ENCODE measurements around the gene MT1X.
A peak's percentile ranks its signal among the peaks of the same experiment; 100 is the strongest.
"Not testable (repeated sequence)": the region's sequence is repeated elsewhere in the genome, so short reads cannot be mapped to it uniquely, and the experiment has no call there.

The MT1X gene

GRCh38 chr16:56701534-56701933 lies 19.3 kb downstream of the MT1X start:
- peak overlapping the region; percentile 63 for H3K27ac Mint-ChIP-seq
- H3K9me3 Mint-ChIP-seq, result no peaks in the 10 kb centered on the region
- no peaks in the 10 kb centered on the region for H3K27me3 Mint-ChIP-seq

GRCh38 chr16:56702836-56703235 lies 20.6 kb downstream of the MT1X start:
- Mint-ChIP-seq H3K36me3 (ENCODE audit: low read depth) (no peaks in the 10 kb centered on the region), H3K9me3 (no peaks in the 10 kb centered on the region), H3K27me3 (no peaks in the 10 kb centered on the region), H3K4me3 (no peak overlapping the region), H3K27ac (no peak overlapping the region), H3K4me1 (ENCODE audit: low read depth) (peaks cover 17% of the 10 kb centered on the region)
- no peak for DNase-seq

More at GRCh38 chr16:56701534-56701933, 19.3 kb downstream of the MT1X start:
- H3K4me3 Mint-ChIP-seq, result no peak overlapping the region
- no peak for DNase-seq
- no peaks in the 10 kb centered on the region for H3K36me3 Mint-ChIP-seq (ENCODE audit: low read depth)
- H3K4me1 Mint-ChIP-seq (ENCODE audit: low read depth), result peaks cover 15% of the 10 kb centered on the region

- Mint-ChIP-seq H3K9me3 (no peaks in the 10 kb centered on the region), H3K4me3 (peak overlapping the region; percentile 51), H3K4me1 (ENCODE audit: low read depth) (peaks cover 37% of the 10 kb centered on the region), H3K27ac (peak overlapping the region; percentile 90), H3K36me3 (ENCODE audit: low read depth) (no peaks in the 10 kb centered on the region), H3K27me3 (no peaks in the 10 kb centered on the region)
- DNase-seq, result peak; percentile 47
Measured at GRCh38 chr16:56708525-56709442, 26.5 kb downstream of the MT1X start.

GRCh38 chr16:56709443-56710040 lies 27.3 kb downstream of the MT1X start:
- DNase-seq, result no peak
- peak overlapping the region; percentile 51 for H3K4me3 Mint-ChIP-seq
- H3K36me3 Mint-ChIP-seq (ENCODE audit: low read depth), result no peaks in the 10 kb centered on the region
- H3K27ac Mint-ChIP-seq, result peak overlapping the region; percentile 90
- no peaks in the 10 kb centered on the region for H3K27me3 Mint-ChIP-seq
- peaks cover 37% of the 10 kb centered on the region for H3K4me1 Mint-ChIP-seq (ENCODE audit: low read depth)
- no peaks in the 10 kb centered on the region for H3K9me3 Mint-ChIP-seq

GRCh38 chr16:56710181-56710737 lies 28.0 kb downstream of the MT1X start:
- Mint-ChIP-seq H3K27ac (peak overlapping the region; percentile 90), H3K4me1 (ENCODE audit: low read depth) (peaks cover 37% of the 10 kb centered on the region), H3K9me3 (no peaks in the 10 kb centered on the region), H3K27me3 (no peaks in the 10 kb centered on the region), H3K36me3 (ENCODE audit: low read depth) (no peaks in the 10 kb centered on the region), H3K4me3 (no peak overlapping the region)
- no peak for DNase-seq

- Mint-ChIP-seq H3K4me3 (no peak overlapping the region), H3K4me1 (ENCODE audit: low read depth) (peaks cover 34% of the 10 kb centered on the region), H3K9me3 (no peaks in the 10 kb centered on the region), H3K36me3 (ENCODE audit: low read depth) (no peaks in the 10 kb centered on the region), H3K27ac (no peak overlapping the region), H3K27me3 (no peaks in the 10 kb centered on the region)
- no peak for DNase-seq
Measured at GRCh38 chr16:56711862-56712261, 29.6 kb downstream of the MT1X start.

DNA sequence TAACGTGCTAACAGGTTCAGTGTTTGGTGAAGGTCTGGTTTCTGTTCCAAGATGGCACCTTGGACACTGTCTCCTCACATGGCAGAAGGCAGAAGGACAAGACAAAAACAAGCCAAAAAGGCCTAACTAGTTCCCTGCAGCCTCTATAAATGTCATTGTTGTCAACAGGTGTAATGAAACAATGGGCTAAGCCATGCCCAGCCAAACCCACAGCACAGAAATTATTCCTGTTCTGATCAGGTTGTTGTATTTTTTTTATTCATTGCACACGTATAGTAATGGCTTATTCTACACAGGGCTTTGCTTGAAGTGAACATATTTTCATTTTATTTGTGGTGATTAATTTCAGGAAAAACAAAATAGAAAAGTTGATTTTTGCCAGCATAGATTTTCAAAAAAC lies 31.5 kb downstream of the MT1X start:
- H3K36me3 Mint-ChIP-seq (ENCODE audit: low read depth), result no peaks in the 10 kb centered on the region
- H3K9me3 Mint-ChIP-seq, result no peaks in the 10 kb centered on the region
- no peaks in the 10 kb centered on the region for H3K27me3 Mint-ChIP-seq
- H3K4me3 Mint-ChIP-seq, result no peak overlapping the region
- peaks cover 25% of the 10 kb centered on the region for H3K4me1 Mint-ChIP-seq (ENCODE audit: low read depth)
- H3K27ac Mint-ChIP-seq, result no peak overlapping the region
- no peak for DNase-seq

DNA sequence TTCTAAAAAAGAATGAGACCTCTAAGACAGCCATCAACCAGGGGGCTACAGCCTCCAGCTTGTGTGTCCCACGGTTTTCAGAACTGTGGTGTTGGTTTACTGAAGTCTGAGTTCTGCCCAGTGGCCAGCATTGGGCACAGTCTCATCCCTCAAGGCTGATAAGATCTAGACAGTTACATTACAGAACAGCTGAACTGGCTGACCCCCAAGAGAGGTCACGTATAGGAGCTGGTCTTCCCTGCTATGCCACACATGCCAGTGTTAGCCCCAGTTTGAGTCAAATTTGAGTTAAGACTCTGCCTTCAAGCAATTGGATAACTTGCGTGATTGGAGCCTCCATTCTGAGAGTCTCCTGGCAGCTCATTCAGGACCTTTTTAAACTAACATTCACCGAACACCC lies 32.9 kb downstream of the MT1X start:
- H3K4me1 Mint-ChIP-seq (ENCODE audit: low read depth), result peaks cover 11% of the 10 kb centered on the region
- no peaks in the 10 kb centered on the region for H3K9me3 Mint-ChIP-seq
- H3K27ac Mint-ChIP-seq, result no peak overlapping the region
- H3K4me3 Mint-ChIP-seq, result no peak overlapping the region
- H3K27me3 Mint-ChIP-seq, result no peaks in the 10 kb centered on the region
- no peak for DNase-seq
- H3K36me3 Mint-ChIP-seq (ENCODE audit: low read depth), result no peaks in the 10 kb centered on the region

DNA sequence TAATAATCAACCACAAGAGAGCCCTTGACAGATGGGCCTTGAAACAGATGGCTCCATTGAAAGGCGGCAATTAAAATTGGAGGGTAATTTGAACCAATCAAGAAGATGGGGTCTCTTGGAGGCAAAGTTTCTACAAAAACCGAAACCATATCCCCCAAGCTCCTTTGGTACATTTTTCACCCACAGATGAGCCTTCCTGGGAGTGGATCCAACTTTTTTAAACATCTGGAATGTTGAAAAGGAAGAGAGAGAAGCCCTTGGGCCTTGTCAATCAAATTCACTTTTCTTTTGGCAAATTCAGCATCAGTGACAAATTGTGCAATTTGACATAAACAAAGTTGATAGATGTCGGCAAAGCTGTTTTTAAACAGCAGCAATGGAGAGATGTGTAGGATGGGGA lies 34.5 kb downstream of the MT1X start:
- H3K4me1 Mint-ChIP-seq (ENCODE audit: low read depth), result no peaks in the 10 kb centered on the region

GRCh38 chr16:56717532-56717931 lies 35.3 kb downstream of the MT1X start:
- not testable (repeated sequence) for H3K27ac Mint-ChIP-seq; H3K36me3 Mint-ChIP-seq (ENCODE audit: low read depth); H3K27me3 Mint-ChIP-seq; H3K4me3 Mint-ChIP-seq; H3K9me3 Mint-ChIP-seq; DNase-seq; H3K4me1 Mint-ChIP-seq (ENCODE audit: low read depth)

More for the DNA sequence above, 34.5 kb downstream of the MT1X start:
- Mint-ChIP-seq H3K9me3 (no peaks in the 10 kb centered on the region), H3K4me3 (no peak overlapping the region), H3K36me3 (ENCODE audit: low read depth) (no peaks in the 10 kb centered on the region), H3K27me3 (no peaks in the 10 kb centered on the region), H3K27ac (no peak overlapping the region)
- DNase-seq, result no peak

GRCh38 chr16:56722200-56722842 lies 40.1 kb downstream of the MT1X start:
- H3K4me1 Mint-ChIP-seq (ENCODE audit: low read depth), result peaks cover 11% of the 10 kb centered on the region
- H3K36me3 Mint-ChIP-seq (ENCODE audit: low read depth), result no peaks in the 10 kb centered on the region
- no peak overlapping the region for H3K27ac Mint-ChIP-seq
- H3K9me3 Mint-ChIP-seq, result no peaks in the 10 kb centered on the region
- DNase-seq, result no peak
- H3K4me3 Mint-ChIP-seq, result no peak overlapping the region
- no peaks in the 10 kb centered on the region for H3K27me3 Mint-ChIP-seq

DNA sequence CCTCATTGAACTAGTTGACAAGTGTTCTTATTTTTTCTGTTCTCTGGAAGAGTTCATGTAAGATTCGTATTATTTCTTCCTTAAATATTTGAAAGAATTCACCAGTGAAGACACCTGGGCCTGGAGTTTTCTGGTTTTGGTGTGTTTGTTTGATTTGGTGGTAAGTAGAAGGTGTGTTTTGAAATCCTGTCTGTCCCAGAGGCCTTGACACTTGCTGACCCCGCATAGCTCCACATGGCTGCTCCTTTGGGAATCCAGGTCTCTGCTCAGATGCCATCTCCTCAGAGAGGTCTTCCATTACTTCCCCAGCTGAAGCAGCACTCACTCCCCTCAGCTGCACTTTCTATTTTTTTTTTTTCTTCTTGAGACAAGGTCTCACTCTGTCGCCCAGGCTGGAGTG lies 41.9 kb downstream of the MT1X start:
- H3K9me3 Mint-ChIP-seq, result no peaks in the 10 kb centered on the region
- no peaks in the 10 kb centered on the region for H3K27me3 Mint-ChIP-seq
- H3K4me1 Mint-ChIP-seq (ENCODE audit: low read depth), result peaks cover 23% of the 10 kb centered on the region
- no peak overlapping the region for H3K4me3 Mint-ChIP-seq
- DNase-seq, result no peak
- H3K27ac Mint-ChIP-seq, result no peak overlapping the region
- no peaks in the 10 kb centered on the region for H3K36me3 Mint-ChIP-seq (ENCODE audit: low read depth)

DNA sequence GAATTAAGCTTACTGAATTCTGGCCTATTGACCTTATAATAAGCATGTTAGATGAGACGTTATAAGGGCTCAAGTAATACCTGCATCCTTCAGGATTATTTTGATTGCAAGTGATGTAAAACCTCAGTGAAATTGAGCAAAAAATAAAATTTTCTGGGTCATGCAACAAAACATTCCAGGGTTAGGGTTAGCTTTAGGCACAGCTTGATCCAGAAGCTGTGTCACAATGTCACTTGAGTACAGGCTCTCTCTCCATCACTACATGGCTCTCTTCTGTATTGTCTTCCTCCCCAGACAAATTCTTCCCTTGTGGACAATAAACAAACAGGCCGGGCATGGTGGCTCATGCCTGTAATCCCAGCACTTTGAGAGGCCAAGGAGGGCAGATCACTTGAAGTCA lies 44.0 kb downstream of the MT1X start:
- Mint-ChIP-seq H3K36me3 (ENCODE audit: low read depth) (peaks cover 10% of the 10 kb centered on the region), H3K4me3 (no peak overlapping the region), H3K9me3 (no peaks in the 10 kb centered on the region), H3K27me3 (no peaks in the 10 kb centered on the region), H3K27ac (no peak overlapping the region), H3K4me1 (ENCODE audit: low read depth) (peaks cover 29% of the 10 kb centered on the region)
- DNase-seq, result no peak

GRCh38 chr16:56726926-56727325 lies 44.7 kb downstream of the MT1X start:
- Mint-ChIP-seq H3K9me3 (no peaks in the 10 kb centered on the region), H3K27me3 (no peaks in the 10 kb centered on the region), H3K4me3 (no peak overlapping the region), H3K4me1 (ENCODE audit: low read depth) (peaks cover 29% of the 10 kb centered on the region), H3K36me3 (ENCODE audit: low read depth) (peaks cover 10% of the 10 kb centered on the region), H3K27ac (no peak overlapping the region)
- no peak for DNase-seq

Data from activated T-cell treated with anti-CD3 and anti-CD28 coated beads, Interleukin-2, amount 50 U/mL, for 24 hours (primary cell).